Muscle of leg (tissue), 11 donors: ENCODE measurements around the gene SPNS2. TPM values are rescaled to one million over a fixed set of nuclear protein-coding genes. Genes with fewer than 3 reads are reported as not detected.

Experiments used
- DNase-seq: peaks from one replicate; pipeline ENCODE4 v3.0.0; 2013
- H3K27ac ChIP-seq: one replicate; pipeline ENCODE4 v1.5.1; 2013; ENCODE audit warnings: mild to moderate bottlenecking, low read length, control low read depth
- H3K27me3 ChIP-seq: one replicate; pipeline ENCODE4 v1.6.1; 2013; ENCODE audit warnings: low read length; ENCODE audit not compliant: control insufficient read depth, insufficient read depth
- H3K36me3 ChIP-seq: one replicate; pipeline ENCODE4 v1.6.1; 2013; ENCODE audit warnings: low read length; ENCODE audit not compliant: control insufficient read depth, insufficient read depth
- H3K4me1 ChIP-seq: one replicate; pipeline ENCODE4 v1.6.1; 2013; ENCODE audit warnings: low read length; ENCODE audit not compliant: control insufficient read depth, insufficient read depth
- H3K4me3 ChIP-seq: one replicate; pipeline ENCODE4 v1.5.1; 2013; ENCODE audit warnings: low read length, control low read depth
- H3K9me3 ChIP-seq: replicated peaks from 2 replicates; pipeline ENCODE4 v1.6.1; 2013; ENCODE audit warnings: low read depth, low read length; ENCODE audit not compliant: control insufficient read depth
- WGBS: methylation state at CpG from one replicate; pipeline ENCODE4 v1.1.5; 2013; ENCODE audit warnings: missing lambda C conversion rate; ENCODE audit not compliant: insufficient coverage; 5-methylcytosine and 5-hydroxymethylcytosine counted together
- polyA plus RNA-seq, 8 donors: library from polyadenylated mRNA; unstranded; fragments of 120-200 nt; gene quantifications; one replicate each; pipeline versions ENCODE4 v1.2.1 to v1.2.3, GENCODE V29; 2013; ENCODE audit warnings: inconsistent platforms in 1 of 8, low replicate concordance in 1 of 8; ENCODE audit not compliant: insufficient read length in 8 of 8, insufficient read depth in 1 of 8
- total RNA-seq: library from RNA; stranded (reverse); fragments of 120-200 nt; gene quantifications from one replicate; pipeline ENCODE4 v1.2.4, GENCODE V29; 2013

Gene SPNS2
- total and polyA plus RNA-seq, 9 donors = 5.0 to 9.7 (median 8.2) TPM

- H3K4me1 ChIP-seq = peaks cover 18% of the 10 kb centered on the region
- DNase-seq = no peak
- H3K9me3 ChIP-seq = no peaks in the 10 kb centered on the region
- H3K4me3 ChIP-seq = no peak overlapping the region
- H3K36me3 ChIP-seq = peaks cover 69% of the 10 kb centered on the region
- no peaks in the 10 kb centered on the region for H3K27me3 ChIP-seq
- no peak overlapping the region for H3K27ac ChIP-seq
- WGBS = 93% methylated on average over 20 of the region's 27 CpGs
Observed at GRCh38 chr17:4551796-4552525, 53.3 kb downstream of the SPNS2 start.

- Histone ChIP-seq H3K36me3 (peaks cover 52% of the 10 kb centered on the region), H3K9me3 (no peaks in the 10 kb centered on the region), H3K27me3 (no peaks in the 10 kb centered on the region), H3K4me1 (peaks cover 18% of the 10 kb centered on the region), H3K27ac (no peak overlapping the region), H3K4me3 (no peak overlapping the region)
- WGBS = 77% methylated on average over 8 of the region's 9 CpGs
- no peak for DNase-seq
Observed at GRCh38 chr17:4553669-4554068, 55.0 kb downstream of the SPNS2 start.

GRCh38 chr17:4554441-4554996, 55.8 kb downstream of the SPNS2 start:
- 3% methylated on average over 17 of the region's 18 CpGs for WGBS
- H3K4me1 ChIP-seq = peaks cover 18% of the 10 kb centered on the region
- H3K27me3 ChIP-seq = no peaks in the 10 kb centered on the region
- H3K9me3 ChIP-seq = no peaks in the 10 kb centered on the region
- H3K4me3 ChIP-seq = peak overlapping the region; percentile 95
- no peak overlapping the region for H3K27ac ChIP-seq
- H3K36me3 ChIP-seq = peaks cover 44% of the 10 kb centered on the region
- no peak for DNase-seq

GRCh38 chr17:4554997-4555799, 56.5 kb downstream of the SPNS2 start, which contains the start of gene MYBBP1A:
MYBBP1A (minus strand) TSS chr17:4555384; CDS start chr17:4555324, 60 bp downstream.
- WGBS = under 1% methylated on average over 67 of the region's 69 CpGs
- Histone ChIP-seq H3K4me1 (peaks cover 18% of the 10 kb centered on the region), H3K27ac (peak within 1 kb of the TSS; percentile 81), H3K4me3 (peak within 1 kb of the TSS; percentile 95), H3K9me3 (no peaks in the 10 kb centered on the region), H3K36me3 (peaks cover 37% of the 10 kb centered on the region), H3K27me3 (no peaks in the 10 kb centered on the region)
- peak; percentile 98 for DNase-seq

GRCh38 chr17:4555873-4556759, 57.4 kb downstream of the SPNS2 start:
- peak overlapping the region; percentile 95 for H3K4me3 ChIP-seq
- peak overlapping the region; percentile 81 for H3K27ac ChIP-seq
- WGBS = 60% methylated on average over 11 of the region's 17 CpGs
- no peaks in the 10 kb centered on the region for H3K9me3 ChIP-seq
- H3K36me3 ChIP-seq = peaks cover 28% of the 10 kb centered on the region
- DNase-seq = no peak
- peaks cover 18% of the 10 kb centered on the region for H3K4me1 ChIP-seq
- H3K27me3 ChIP-seq = no peaks in the 10 kb centered on the region

- Histone ChIP-seq H3K4me3 (no peak overlapping the region), H3K36me3 (peaks cover 21% of the 10 kb centered on the region)
- WGBS = no CpG with 5 or more reads among the region's 4 CpGs
Observed at GRCh38 chr17:4556996-4557395, 58.3 kb downstream of the SPNS2 start.

GRCh38 chr17:4557626-4558346, 59.1 kb downstream of the SPNS2 start:
- no peak for DNase-seq
- Histone ChIP-seq H3K27me3 (no peaks in the 10 kb centered on the region), H3K4me1 (peaks cover 18% of the 10 kb centered on the region), H3K27ac (no peak overlapping the region), H3K36me3 (peaks cover 13% of the 10 kb centered on the region), H3K9me3 (no peaks in the 10 kb centered on the region), H3K4me3 (no peak overlapping the region)
- WGBS = 88% methylated on average over 5 of the region's 6 CpGs

More at GRCh38 chr17:4556996-4557395, 58.3 kb downstream of the SPNS2 start:
- no peak for DNase-seq
- no peaks in the 10 kb centered on the region for H3K27me3 ChIP-seq
- peaks cover 18% of the 10 kb centered on the region for H3K4me1 ChIP-seq
- no peak overlapping the region for H3K27ac ChIP-seq
- no peaks in the 10 kb centered on the region for H3K9me3 ChIP-seq

- Histone ChIP-seq H3K27ac (no peak overlapping the region), H3K4me1 (peaks cover 18% of the 10 kb centered on the region), H3K9me3 (no peaks in the 10 kb centered on the region), H3K27me3 (no peaks in the 10 kb centered on the region), H3K4me3 (no peak overlapping the region), H3K36me3 (peaks cover 7% of the 10 kb centered on the region)
- no peak for DNase-seq
- 93% methylated on average over 21 of the region's 24 CpGs for WGBS
Observed at GRCh38 chr17:4558347-4558971, 59.8 kb downstream of the SPNS2 start.
